Lower leg skin (tissue), 3 donors: ENCODE measurements around the gene ANK3.

ENCODE experiments used
- POLR2A ChIP-seq, 2 donors: fragments of 450-650 bp; IDR thresholded peaks; one replicate each; pipeline ENCODE4 v1.6.1; 2016 to 2017; ENCODE audit warnings: antibody characterized with exemption in 2 of 2, mild to moderate bottlenecking in 1 of 2, moderate library complexity in 1 of 2
- TF ChIP-seq, protein P1 (sequence below), 3 donors: fragments of 450-650 bp; IDR thresholded peaks; one replicate each; pipeline ENCODE4 v1.5.1; 2016; ENCODE audit warnings: antibody characterized with exemption in 3 of 3, mild to moderate bottlenecking in 3 of 3, moderate library complexity in 2 of 3

DNA sequence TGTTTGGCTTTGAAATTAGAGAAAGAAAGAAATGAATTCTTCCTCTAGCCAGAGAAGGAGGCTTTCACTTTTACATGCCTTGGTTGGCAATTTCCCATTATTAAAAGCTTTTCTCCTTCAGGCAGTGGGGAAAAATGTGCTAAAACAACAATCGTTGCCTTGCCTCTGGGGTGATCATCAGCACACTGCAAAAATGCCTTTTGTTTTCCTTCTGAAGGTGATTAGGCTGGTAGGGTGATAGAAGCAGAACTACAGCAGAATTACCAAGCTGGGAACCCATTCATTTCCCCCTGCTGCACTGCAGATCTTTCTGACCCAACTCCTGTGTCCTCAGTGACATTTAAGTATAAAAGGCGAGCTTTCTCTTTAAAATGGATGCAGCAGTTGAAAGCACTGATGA lies 22.2 kb downstream of the ANK3 start:
- TF ChIP-seq, protein P1, sequence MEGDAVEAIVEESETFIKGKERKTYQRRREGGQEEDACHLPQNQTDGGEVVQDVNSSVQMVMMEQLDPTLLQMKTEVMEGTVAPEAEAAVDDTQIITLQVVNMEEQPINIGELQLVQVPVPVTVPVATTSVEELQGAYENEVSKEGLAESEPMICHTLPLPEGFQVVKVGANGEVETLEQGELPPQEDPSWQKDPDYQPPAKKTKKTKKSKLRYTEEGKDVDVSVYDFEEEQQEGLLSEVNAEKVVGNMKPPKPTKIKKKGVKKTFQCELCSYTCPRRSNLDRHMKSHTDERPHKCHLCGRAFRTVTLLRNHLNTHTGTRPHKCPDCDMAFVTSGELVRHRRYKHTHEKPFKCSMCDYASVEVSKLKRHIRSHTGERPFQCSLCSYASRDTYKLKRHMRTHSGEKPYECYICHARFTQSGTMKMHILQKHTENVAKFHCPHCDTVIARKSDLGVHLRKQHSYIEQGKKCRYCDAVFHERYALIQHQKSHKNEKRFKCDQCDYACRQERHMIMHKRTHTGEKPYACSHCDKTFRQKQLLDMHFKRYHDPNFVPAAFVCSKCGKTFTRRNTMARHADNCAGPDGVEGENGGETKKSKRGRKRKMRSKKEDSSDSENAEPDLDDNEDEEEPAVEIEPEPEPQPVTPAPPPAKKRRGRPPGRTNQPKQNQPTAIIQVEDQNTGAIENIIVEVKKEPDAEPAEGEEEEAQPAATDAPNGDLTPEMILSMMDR (IDR thresholded peaks at IDR 0.05), result no peak
- no peak for TF ChIP-seq POLR2A (IDR thresholded peaks at IDR 0.05)
